HepG2 (cell line): ENCODE data around the gene FYB1. TPM values are rescaled to one million over a fixed set of nuclear protein-coding genes. Genes with fewer than 3 reads are reported as not detected.

Experiments
- ATAC-seq: fragments of 200-7000 bp; cut with Tn5 transposase; 3 replicates; pipeline ENCODE4 v1.9.1; 2020; ENCODE audit warnings: mild to moderate bottlenecking, moderate library complexity
- BruUV-seq: library from RNA; stranded (reverse); fragments of 400-500 nt; replicated peaks from 2 replicates; lab custom pipeline; 2021; lab: Mats Ljungman, UMichigan
- CTCF ChIA-PET: fragments of 300-600 bp; formaldehyde crosslinking; extraction: SDS; loops from one replicate; lab custom pipeline; 2021; ENCODE audit warnings: low total read pairs, inconsistent platforms, low intra/inter-chr PET ratio; lab: Yijun Ruan, JAX
- POLR2A ChIA-PET: fragments of 350-600 bp; sonication (Branson Sonifier 250); formaldehyde crosslinking; loops from one replicate; lab custom pipeline; 2020; ENCODE audit warnings: antibody characterized with exemption, inconsistent platforms; lab: Yijun Ruan, JAX
- DNase-seq: peaks from one replicate; pipeline ENCODE4 v3.0.0-alpha.2; 2015; ENCODE audit warnings: low spot score
- FAIRE-seq: peaks from 3 replicates; lab custom pipeline; 2011; peaks lifted over from hg19 to GRCh38; lab: Jason Lieb, UNC
- H2AFZ ChIP-seq: one replicate; pipeline ENCODE4 v1.6.1; 2011; ENCODE audit warnings: low read length, inconsistent platforms
- H3K27ac ChIP-seq: fragments of 300-600 bp; 3 replicates; pipeline ENCODE4 v1.8.0; 2011; ENCODE audit warnings: mixed run types, mild to moderate bottlenecking, mixed read lengths, low read length, inconsistent platforms; ENCODE audit not compliant: insufficient read depth; ENCODE audit errors: extremely low read length
- H3K27me3 ChIP-seq, 2 experiments: fragments of 200-600 bp in 1 of 2; 2 replicates in 1 of 2; 3 replicates in 1 of 2; pipeline versions ENCODE4 v1.6.0 to v1.8.0; 2011; ENCODE audit warnings: low read length in 2 of 2, mild to moderate bottlenecking in 2 of 2, moderate library complexity in 2 of 2, inconsistent platforms in 1 of 2; ENCODE audit not compliant: insufficient read depth in 2 of 2, control insufficient read depth in 1 of 2
- H3K36me3 ChIP-seq, 2 experiments: fragments of 200-600 bp in 1 of 2; replicated peaks in 1 of 2; 2 replicates in 1 of 2; 3 replicates in 1 of 2; pipeline versions ENCODE4 v1.5.1 to v1.8.0; 2011; ENCODE audit warnings: low read length in 2 of 2, inconsistent platforms in 1 of 2; ENCODE audit not compliant: insufficient read depth in 2 of 2, control insufficient read depth in 1 of 2
- H3K4me1 ChIP-seq: 2 replicates; pipeline ENCODE4 v1.5.1; 2012; ENCODE audit warnings: low read length, inconsistent platforms; ENCODE audit not compliant: insufficient read depth
- H3K4me2 ChIP-seq: 2 replicates; pipeline ENCODE4 v1.6.0; 2011; ENCODE audit warnings: low read depth, low read length, inconsistent platforms
- H3K4me3 ChIP-seq, 3 experiments: fragments of 200-600 bp in 1 of 3; sonication (generic), shearing (Covaris generic) in 1 of 3; replicated peaks in 1 of 3; 2 replicates each; pipeline ENCODE4 v1.5.1; 2011 to 2016; ENCODE audit warnings: low read length in 3 of 3, inconsistent platforms in 2 of 3, low read depth in 2 of 3, mild to moderate bottlenecking in 2 of 3, control low read depth in 1 of 3, mixed read lengths in 1 of 3; ENCODE audit not compliant: insufficient read depth in 1 of 3
- H3K79me2 ChIP-seq: one replicate; pipeline ENCODE4 v1.6.1; 2011; ENCODE audit warnings: low read length, inconsistent platforms; ENCODE audit not compliant: insufficient read depth
- H3K9ac ChIP-seq: 2 replicates; pipeline ENCODE4 v1.6.0; 2011; ENCODE audit warnings: mild to moderate bottlenecking, low read depth, low read length, inconsistent platforms; ENCODE audit not compliant: insufficient read depth
- H3K9me3 ChIP-seq: 2 replicates; pipeline ENCODE4 v1.5.1; 2012; ENCODE audit warnings: mild to moderate bottlenecking, low read length
- H4K20me1 ChIP-seq: 2 replicates; pipeline ENCODE4 v1.6.0; 2011; ENCODE audit warnings: inconsistent platforms, mild to moderate bottlenecking, low read length, moderate library complexity; ENCODE audit not compliant: insufficient read depth
- GRHL1 ChIP-seq: sonication (generic); formaldehyde crosslinking; conservative IDR thresholded peaks from 2 replicates; pipeline ENCODE4 v1.8.0; 2022; ENCODE audit warnings: missing genetic modification reagents
- HMGXB4 ChIP-seq, 2 experiments: sonication (generic) in 1 of 2; formaldehyde crosslinking in 1 of 2; IDR thresholded peaks; 2 replicates each; pipeline versions ENCODE4 v1.4.0 to v1.6.1; 2018 to 2020; ENCODE audit warnings: missing genetic modification reagents in 2 of 2, borderline replicate concordance in 1 of 2, low read depth in 1 of 2, mild to moderate bottlenecking in 1 of 2, missing biosample characterization in 1 of 2
- MLLT10 ChIP-seq: sonication (generic); formaldehyde crosslinking; IDR thresholded peaks from 2 replicates; pipeline ENCODE4 v1.4.0; 2020; ENCODE audit warnings: missing genetic modification reagents
- MTF1 ChIP-seq: sonication (generic); formaldehyde crosslinking; IDR thresholded peaks from 2 replicates; pipeline ENCODE4 v1.5.0; 2020; ENCODE audit warnings: missing genetic modification reagents
- NKX3-1 ChIP-seq: sonication (generic); formaldehyde crosslinking; IDR thresholded peaks from 2 replicates; pipeline ENCODE4 v1.5.0; 2020; ENCODE audit warnings: missing genetic modification reagents
- WGBS: methylation state at CpG from one replicate; pipeline ENCODE4 v1.1.6; 2017; ENCODE audit warnings: low lambda C conversion rate; 5-methylcytosine and 5-hydroxymethylcytosine counted together
- in situ Hi-C: cut with HindIII; loops from 2 replicates; pipeline ENCODE4 v1.10.0; 2017; ENCODE audit warnings: low pct_unique_long_range_greater_than_20kb; ENCODE audit not compliant: extremely low pct_ligation_motif_present
- intact Hi-C: fragments of 100-400 bp; cut with micrococcal nuclease; formaldehyde crosslinking; loops from one replicate; pipeline ENCODE4 v1.10.0; 2022; ENCODE audit not compliant: unreplicated experiment
- polyA plus RNA-seq, 8 experiments: library from polyadenylated mRNA; depleted of rRNA in 3 of 8; stranded (reverse) in 7 of 8; unstranded in 1 of 8; fragments of >200 nt; fragmentation: Illumina TruSeq in 4 of 8; extraction: Trizol in 4 of 8; gene quantifications; 2 replicates each; pipeline versions ENCODE4 v1.2.1 to v1.2.3, GENCODE V29; 2011 to 2016; ENCODE audit warnings: low read depth in 4 of 8, missing spikeins in 1 of 8, mixed read lengths in 1 of 8; ENCODE audit not compliant: insufficient read depth in 1 of 8
- total RNA-seq, 5 experiments: library from RNA; depleted of rRNA; stranded (reverse); fragments of >200 nt; fragmentation: Illumina TruSeq; extraction: Trizol; gene quantifications; 2 replicates each; pipeline ENCODE4 v1.2.3, GENCODE V29; 2016; ENCODE audit warnings: low read depth in 1 of 5

The FYB1 gene
- total and polyA plus RNA-seq, 2 of the 13 experiments (the other 11 are each of a cell fraction or from before 2014, with no cell fraction given): 0.03 TPM; not detected in 1

- ATAC-seq: no peak
- ChIA-PET CTCF (no interaction called here), POLR2A (no interaction called here)
- H3K4me3 ChIP-seq: no peak overlapping the region
- DNase-seq: no peak
- FAIRE-seq: no peak
- H3K36me3 ChIP-seq: no peaks in the 10 kb centered on the region
- no peak overlapping the region for H3K4me2 ChIP-seq
- in situ Hi-C loops: no loop called here
- H2AFZ ChIP-seq: no peak overlapping the region
- H3K27me3 ChIP-seq: no peaks in the 10 kb centered on the region; a peak in 1 of 5 replicates
- no peaks in the 10 kb centered on the region for H3K4me1 ChIP-seq
- H3K27ac ChIP-seq: no peak overlapping the region
- no peaks in the 10 kb centered on the region for H3K79me2 ChIP-seq
- no peak overlapping the region for H3K9ac ChIP-seq
- TF ChIP-seq GRHL1 (CRISPR knock-in tag) (no peak), MLLT10 (CRISPR knock-in tag) (no peak), HMGXB4 (CRISPR knock-in tag; IDR thresholded peaks at IDR 0.05; ENCODE audit: borderline replicate concordance in 1 of 2, low read depth in 1 of 2) (no peak), NKX3-1 (no peak), MTF1 (CRISPR knock-in tag) (no peak)
- H4K20me1 ChIP-seq: no peaks in the 10 kb centered on the region
- intact Hi-C loops: no loop called here
- 6% methylated on average over 2 of the region's 2 CpGs for WGBS
- BruUV-seq: no TSS peak
- no peaks in the 10 kb centered on the region for H3K9me3 ChIP-seq
Observed at GRCh38 chr5:39118638-39119037, 100.7 kb downstream of the FYB1 start.
